Fibroblast of skin of scalp (primary cell): ENCODE results near the gene STK4.
"Not testable (repeated sequence)": the region's sequence is repeated elsewhere in the genome, so short reads cannot be mapped to it uniquely, and the experiment has no call there.

Experiments used
- DNase-seq: peaks from one replicate; pipeline ENCODE4 v3.0.0-alpha.2; 2013

The STK4 gene

GRCh38 chr20:45058168-45058850 is 92.0 kb downstream of the STK4 start:
- DNase-seq: no peak

- peak; percentile 26 for DNase-seq
Measured at GRCh38 chr20:45059022-45059728, 92.9 kb downstream of the STK4 start.

GRCh38 chr20:45060294-45060693 is 94.0 kb downstream of the STK4 start:
- no peak for DNase-seq

- peak; percentile 88 for DNase-seq
Measured at GRCh38 chr20:45061244-45061643, 94.9 kb downstream of the STK4 start.

- DNase-seq: not testable (repeated sequence)
Measured at GRCh38 chr20:45063107-45063506, 96.8 kb downstream of the STK4 start.

- no peak for DNase-seq
Measured at GRCh38 chr20:45064812-45065211, 98.5 kb downstream of the STK4 start.

GRCh38 chr20:45066372-45066771 is 100.1 kb downstream of the STK4 start:
- DNase-seq: peak; percentile 37

- no peak for DNase-seq
Measured at GRCh38 chr20:45067087-45067486, 100.8 kb downstream of the STK4 start.

- peak; percentile 35 for DNase-seq
Measured at GRCh38 chr20:45067558-45067957, 101.2 kb downstream of the STK4 start.

- DNase-seq: no peak
Measured at GRCh38 chr20:45069261-45069660, 102.9 kb downstream of the STK4 start.

- no peak for DNase-seq
Measured at GRCh38 chr20:45070932-45071632, 104.8 kb downstream of the STK4 start.

GRCh38 chr20:45072066-45072465 is 105.8 kb downstream of the STK4 start:
- no peak for DNase-seq

- DNase-seq: peak; percentile 18
Measured at GRCh38 chr20:45073221-45073620, 106.9 kb downstream of the STK4 start.

GRCh38 chr20:45077559-45077958 is 111.2 kb downstream of the STK4 start:
- no peak for DNase-seq

GRCh38 chr20:45080867-45081624 is 114.7 kb downstream of the STK4 start:
- peak; percentile 31 for DNase-seq

- DNase-seq: no peak
Measured at GRCh38 chr20:45082468-45082867, 116.2 kb downstream of the STK4 start.

- no peak for DNase-seq
Measured at GRCh38 chr20:45083127-45083526, 116.8 kb downstream of the STK4 start.

GRCh38 chr20:45085289-45085688 is 119.0 kb downstream of the STK4 start:
- DNase-seq: no peak

- no peak for DNase-seq
Measured at GRCh38 chr20:45085867-45086266, 119.6 kb downstream of the STK4 start.

- DNase-seq: no peak
Measured at GRCh38 chr20:45087097-45087790, 120.9 kb downstream of the STK4 start.

- no peak for DNase-seq
Measured at GRCh38 chr20:45087814-45088213, 121.5 kb downstream of the STK4 start.

GRCh38 chr20:45088247-45088646 is 121.9 kb downstream of the STK4 start:
- DNase-seq: peak; percentile 96
